GM23338 (cell line): Measurements from ENCODE around the gene CYTH3. TPM values are rescaled to one million over a fixed set of nuclear protein-coding genes. Genes with fewer than 3 reads are reported as not detected.

ENCODE experiments used
- ATAC-seq: fragments of 200-7000 bp; cut with Tn5 transposase; 3 replicates; pipeline ENCODE4 v1.9.1; 2020
- DNase-seq: peaks from one replicate; pipeline ENCODE4 v3.0.0-alpha.2; 2015; ENCODE audit warnings: low spot score
- H2AFZ ChIP-seq: fragments of 200-600 bp; sonication (generic); 2 replicates; pipeline ENCODE4 v1.8.0; 2016; ENCODE audit warnings: antibody characterized with exemption, mild to moderate bottlenecking, moderate library complexity
- H3F3A ChIP-seq: fragments of 200-600 bp; sonication (generic); replicated peaks from 2 replicates; pipeline ENCODE4 v1.8.0; 2017; ENCODE audit warnings: antibody characterized with exemption, mixed run types, low read depth
- H3K27ac ChIP-seq: fragments of 200-600 bp; sonication (generic); 2 replicates; pipeline ENCODE4 v1.6.1; 2016; ENCODE audit warnings: low read depth
- H3K27me3 ChIP-seq: fragments of 200-600 bp; sonication (generic); 2 replicates; pipeline ENCODE4 v1.8.0; 2016; ENCODE audit warnings: mild to moderate bottlenecking, mixed run types, moderate library complexity; ENCODE audit not compliant: insufficient read depth
- H3K36me3 ChIP-seq: fragments of 200-600 bp; sonication (generic); 2 replicates; pipeline ENCODE4 v1.8.0; 2016; ENCODE audit warnings: mild to moderate bottlenecking; ENCODE audit not compliant: insufficient read depth
- H3K4me1 ChIP-seq: fragments of 200-600 bp; sonication (generic); 2 replicates; pipeline ENCODE4 v1.8.0; 2016; ENCODE audit warnings: mild to moderate bottlenecking, moderate library complexity; ENCODE audit not compliant: insufficient read depth
- H3K4me2 ChIP-seq: fragments of 200-600 bp; sonication (generic); 2 replicates; pipeline ENCODE4 v1.7.1; 2017; ENCODE audit warnings: mixed run types
- H3K4me3 ChIP-seq: fragments of 200-600 bp; sonication (generic); 2 replicates; pipeline ENCODE4 v1.6.1; 2016; ENCODE audit warnings: mixed run types
- H3K79me2 ChIP-seq: fragments of 200-600 bp; sonication (generic); replicated peaks from 2 replicates; pipeline ENCODE4 v1.8.0; 2017; ENCODE audit warnings: mild to moderate bottlenecking; ENCODE audit not compliant: insufficient read depth
- H3K9me2 ChIP-seq: fragments of 200-600 bp; sonication (generic); 2 replicates; pipeline ENCODE4 v1.8.0; 2017; ENCODE audit not compliant: insufficient read depth
- H4K20me1 ChIP-seq: fragments of 200-600 bp; sonication (generic); replicated peaks from 2 replicates; pipeline ENCODE4 v1.8.0; 2017; ENCODE audit warnings: mild to moderate bottlenecking; ENCODE audit not compliant: insufficient read depth
- H3K27ac Mint-ChIP-seq: 2 replicates; pipeline ENCODE4 v1.8.0; 2020; ENCODE audit warnings: inconsistent platforms, mild to moderate bottlenecking, moderate library complexity, mixed read lengths
- H3K27me3 Mint-ChIP-seq: 3 replicates; pipeline ENCODE4 v1.8.0; 2022; ENCODE audit warnings: low read depth, mild to moderate bottlenecking, moderate library complexity, mixed read lengths, inconsistent platforms; ENCODE audit not compliant: insufficient read depth, poor library complexity
- H3K36me3 Mint-ChIP-seq: 3 replicates; pipeline ENCODE4 v1.8.0; 2021; ENCODE audit warnings: low read depth, mild to moderate bottlenecking, inconsistent platforms, moderate library complexity, mixed read lengths
- H3K4me1 Mint-ChIP-seq: 3 replicates; pipeline ENCODE4 v1.8.0; 2020; ENCODE audit warnings: mild to moderate bottlenecking, inconsistent platforms, mixed read lengths
- H3K4me3 Mint-ChIP-seq: 3 replicates; pipeline ENCODE4 v1.8.0; 2021; ENCODE audit warnings: moderate library complexity, mild to moderate bottlenecking, inconsistent platforms, mixed read lengths
- H3K9me3 Mint-ChIP-seq: 3 replicates; pipeline ENCODE4 v1.8.0; 2020; ENCODE audit warnings: moderate library complexity, mild to moderate bottlenecking, inconsistent platforms, mixed read lengths
- EZH2 ChIP-seq: fragments of 200-600 bp; sonication (generic); IDR thresholded peaks from one replicate; pipeline ENCODE4 v1.8.0; 2017; ENCODE audit warnings: antibody characterized with exemption, mild to moderate bottlenecking, low read depth; ENCODE audit not compliant: unreplicated experiment
- EZH2phosphoT487 ChIP-seq: fragments of 200-600 bp; sonication (generic); IDR thresholded peaks from one replicate; pipeline ENCODE4 v1.8.1; 2018; ENCODE audit warnings: antibody characterized with exemption; ENCODE audit not compliant: unreplicated experiment
- JUNB ChIP-seq: IDR thresholded peaks from one replicate; pipeline ENCODE4 v1.6.1; 2016; ENCODE audit warnings: antibody characterized with exemption; ENCODE audit not compliant: unreplicated experiment
- NANOG ChIP-seq: IDR thresholded peaks from 2 replicates; pipeline ENCODE4 v1.6.1; 2016; ENCODE audit warnings: antibody characterized with exemption, borderline replicate concordance
- POLR2AphosphoS5 ChIP-seq: IDR thresholded peaks from 2 replicates; pipeline ENCODE4 v1.6.1; 2016; ENCODE audit warnings: antibody characterized with exemption, low read depth
- ZNF114 ChIP-seq: fragments of 250-450 bp; sonication (Bioruptor Pico); IDR thresholded peaks from 2 replicates; pipeline ENCODE4 v1.5.0; 2020; ENCODE audit warnings: mild to moderate bottlenecking, moderate library complexity
- ZNF331 ChIP-seq: fragments of 250-450 bp; sonication (Bioruptor Pico); IDR thresholded peaks from 2 replicates; pipeline ENCODE4 v1.5.0; 2020; ENCODE audit warnings: low read depth, mild to moderate bottlenecking, moderate library complexity
- polyA plus RNA-seq: library from polyadenylated mRNA; unstranded; fragments of >200 nt; fragmentation: Nextera tagmentation; extraction: Ambion mirVana; gene quantifications from 2 replicates; pipeline ENCODE4 v1.2.1, GENCODE V29; 2016
- total RNA-seq: library from RNA; depleted of rRNA; stranded (reverse); fragments of >200 nt; shearing (Covaris generic); gene quantifications from 2 replicates; pipeline ENCODE4 v1.2.3, GENCODE V29; 2014
- TF ChIP-seq, protein P1 (sequence below): IDR thresholded peaks from 2 replicates; pipeline ENCODE4 v1.6.1; 2016; ENCODE audit warnings: antibody characterized with exemption
- TF ChIP-seq, protein P2 (sequence below), 2 experiments: fragments of 200-600 bp in 1 of 2; sonication (generic) in 1 of 2; conservative IDR thresholded peaks; 2 replicates each; pipeline versions ENCODE4 v1.5.1 to v1.6.1; 2016 to 2017; ENCODE audit warnings: antibody characterized with exemption in 2 of 2, low read depth in 2 of 2, mild to moderate bottlenecking in 2 of 2, moderate library complexity in 1 of 2
- TF ChIP-seq, protein P3 (sequence below): IDR thresholded peaks from one replicate; pipeline ENCODE4 v1.6.1; 2018; ENCODE audit warnings: antibody characterized with exemption; ENCODE audit not compliant: unreplicated experiment

The CYTH3 gene
- total and polyA plus RNA-seq, 2 experiments from 2014 or later, result 4.6 to 15.3 TPM

DNA sequence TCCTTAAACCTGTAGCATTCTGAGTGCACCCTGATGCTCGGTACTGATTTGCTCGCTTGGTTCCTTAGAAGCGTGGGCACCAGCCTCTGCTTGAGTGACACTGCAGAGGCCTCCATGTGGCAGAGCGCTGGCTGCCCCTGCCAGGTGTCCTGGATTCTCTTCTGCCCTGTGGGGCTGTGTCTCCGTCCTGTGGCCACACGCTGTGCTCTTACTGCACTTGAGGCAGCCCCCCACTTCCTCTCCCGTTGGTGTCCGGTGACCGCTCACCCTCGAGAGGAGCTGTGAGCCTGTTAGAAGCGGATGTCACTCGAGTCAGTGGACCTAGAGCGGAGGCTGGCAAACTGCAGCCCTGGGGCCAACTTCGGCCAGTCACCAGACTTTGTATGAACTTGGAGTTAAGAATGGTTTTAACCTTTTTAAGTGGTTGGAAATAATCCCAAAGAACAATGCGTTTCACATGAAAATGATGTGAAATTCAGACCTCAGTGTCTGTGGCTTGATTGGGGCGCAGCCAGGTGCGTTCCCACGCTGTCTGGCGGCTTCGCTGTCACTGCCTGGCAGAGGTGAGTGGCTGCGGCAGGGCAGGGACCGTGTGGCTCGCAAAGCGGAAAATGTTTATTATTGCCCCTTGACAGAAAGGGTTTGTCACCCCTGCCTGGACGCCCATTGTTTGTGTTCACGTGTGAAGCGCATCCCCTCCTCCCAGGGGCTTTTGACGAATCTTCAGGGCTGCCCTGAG is 114.6 kb downstream of the CYTH3 start (continued):
- TF ChIP-seq, protein P1, sequence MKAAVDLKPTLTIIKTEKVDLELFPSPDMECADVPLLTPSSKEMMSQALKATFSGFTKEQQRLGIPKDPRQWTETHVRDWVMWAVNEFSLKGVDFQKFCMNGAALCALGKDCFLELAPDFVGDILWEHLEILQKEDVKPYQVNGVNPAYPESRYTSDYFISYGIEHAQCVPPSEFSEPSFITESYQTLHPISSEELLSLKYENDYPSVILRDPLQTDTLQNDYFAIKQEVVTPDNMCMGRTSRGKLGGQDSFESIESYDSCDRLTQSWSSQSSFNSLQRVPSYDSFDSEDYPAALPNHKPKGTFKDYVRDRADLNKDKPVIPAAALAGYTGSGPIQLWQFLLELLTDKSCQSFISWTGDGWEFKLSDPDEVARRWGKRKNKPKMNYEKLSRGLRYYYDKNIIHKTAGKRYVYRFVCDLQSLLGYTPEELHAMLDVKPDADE, result no peak
- no peak for TF ChIP-seq EZH2phosphoT487
- TF ChIP-seq, protein P2, sequence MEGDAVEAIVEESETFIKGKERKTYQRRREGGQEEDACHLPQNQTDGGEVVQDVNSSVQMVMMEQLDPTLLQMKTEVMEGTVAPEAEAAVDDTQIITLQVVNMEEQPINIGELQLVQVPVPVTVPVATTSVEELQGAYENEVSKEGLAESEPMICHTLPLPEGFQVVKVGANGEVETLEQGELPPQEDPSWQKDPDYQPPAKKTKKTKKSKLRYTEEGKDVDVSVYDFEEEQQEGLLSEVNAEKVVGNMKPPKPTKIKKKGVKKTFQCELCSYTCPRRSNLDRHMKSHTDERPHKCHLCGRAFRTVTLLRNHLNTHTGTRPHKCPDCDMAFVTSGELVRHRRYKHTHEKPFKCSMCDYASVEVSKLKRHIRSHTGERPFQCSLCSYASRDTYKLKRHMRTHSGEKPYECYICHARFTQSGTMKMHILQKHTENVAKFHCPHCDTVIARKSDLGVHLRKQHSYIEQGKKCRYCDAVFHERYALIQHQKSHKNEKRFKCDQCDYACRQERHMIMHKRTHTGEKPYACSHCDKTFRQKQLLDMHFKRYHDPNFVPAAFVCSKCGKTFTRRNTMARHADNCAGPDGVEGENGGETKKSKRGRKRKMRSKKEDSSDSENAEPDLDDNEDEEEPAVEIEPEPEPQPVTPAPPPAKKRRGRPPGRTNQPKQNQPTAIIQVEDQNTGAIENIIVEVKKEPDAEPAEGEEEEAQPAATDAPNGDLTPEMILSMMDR (conservative IDR thresholded peaks at IDR 0.05; ENCODE audit: low read depth in 2 of 2), result no peak
- TF ChIP-seq NANOG, result no peak
- TF ChIP-seq ZNF114 (CRISPR knock-in tag), result no peak
- no peak for TF ChIP-seq ZNF331 (CRISPR knock-in tag)
- TF ChIP-seq, protein P3, sequence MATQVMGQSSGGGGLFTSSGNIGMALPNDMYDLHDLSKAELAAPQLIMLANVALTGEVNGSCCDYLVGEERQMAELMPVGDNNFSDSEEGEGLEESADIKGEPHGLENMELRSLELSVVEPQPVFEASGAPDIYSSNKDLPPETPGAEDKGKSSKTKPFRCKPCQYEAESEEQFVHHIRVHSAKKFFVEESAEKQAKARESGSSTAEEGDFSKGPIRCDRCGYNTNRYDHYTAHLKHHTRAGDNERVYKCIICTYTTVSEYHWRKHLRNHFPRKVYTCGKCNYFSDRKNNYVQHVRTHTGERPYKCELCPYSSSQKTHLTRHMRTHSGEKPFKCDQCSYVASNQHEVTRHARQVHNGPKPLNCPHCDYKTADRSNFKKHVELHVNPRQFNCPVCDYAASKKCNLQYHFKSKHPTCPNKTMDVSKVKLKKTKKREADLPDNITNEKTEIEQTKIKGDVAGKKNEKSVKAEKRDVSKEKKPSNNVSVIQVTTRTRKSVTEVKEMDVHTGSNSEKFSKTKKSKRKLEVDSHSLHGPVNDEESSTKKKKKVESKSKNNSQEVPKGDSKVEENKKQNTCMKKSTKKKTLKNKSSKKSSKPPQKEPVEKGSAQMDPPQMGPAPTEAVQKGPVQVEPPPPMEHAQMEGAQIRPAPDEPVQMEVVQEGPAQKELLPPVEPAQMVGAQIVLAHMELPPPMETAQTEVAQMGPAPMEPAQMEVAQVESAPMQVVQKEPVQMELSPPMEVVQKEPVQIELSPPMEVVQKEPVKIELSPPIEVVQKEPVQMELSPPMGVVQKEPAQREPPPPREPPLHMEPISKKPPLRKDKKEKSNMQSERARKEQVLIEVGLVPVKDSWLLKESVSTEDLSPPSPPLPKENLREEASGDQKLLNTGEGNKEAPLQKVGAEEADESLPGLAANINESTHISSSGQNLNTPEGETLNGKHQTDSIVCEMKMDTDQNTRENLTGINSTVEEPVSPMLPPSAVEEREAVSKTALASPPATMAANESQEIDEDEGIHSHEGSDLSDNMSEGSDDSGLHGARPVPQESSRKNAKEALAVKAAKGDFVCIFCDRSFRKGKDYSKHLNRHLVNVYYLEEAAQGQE, result no peak
- no peak for TF ChIP-seq POLR2AphosphoS5

DNA sequence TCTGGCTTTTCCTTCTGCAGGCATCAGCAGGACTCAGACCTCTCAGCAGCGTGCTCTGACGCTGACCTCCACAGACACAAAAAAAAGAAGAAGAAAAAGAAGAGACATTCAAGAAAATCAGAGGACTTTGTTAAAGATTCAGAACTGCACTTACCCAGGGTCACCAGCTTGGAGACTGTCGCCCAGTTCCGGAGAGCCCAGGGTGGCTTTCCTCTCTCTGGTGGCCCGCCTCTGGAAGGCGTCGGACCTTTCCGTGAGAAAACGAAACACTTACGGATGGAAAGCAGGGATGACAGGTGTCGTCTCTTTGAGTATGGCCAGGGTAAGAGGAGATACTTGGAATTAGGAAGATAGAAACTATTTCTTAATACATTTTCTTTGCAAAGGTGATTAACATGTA is 115.7 kb downstream of the CYTH3 start:
- Histone ChIP-seq H3K4me1 (no peaks in the 10 kb centered on the region), H3K27ac (no peak overlapping the region), H3K9me2 (no peaks in the 10 kb centered on the region), H3K4me2 (no peak overlapping the region), H3K27me3 (no peaks in the 10 kb centered on the region), H3K36me3 (peaks cover 19% of the 10 kb centered on the region; the same call in 1 of the 2 replicates), H2AFZ (no peak overlapping the region), H3K79me2 (peaks cover 6% of the 10 kb centered on the region; the same call in 1 of the 2 replicates), H3K4me3 (no peak overlapping the region), H4K20me1 (peaks cover 5% of the 10 kb centered on the region), H3F3A (no peaks in the 10 kb centered on the region)
- peaks cover 63% of the 10 kb centered on the region for H3K36me3 Mint-ChIP-seq
- H3K4me1 Mint-ChIP-seq, result peaks cover 10% of the 10 kb centered on the region
- no peaks in the 10 kb centered on the region for H3K9me3 Mint-ChIP-seq
- DNase-seq (no peak), ATAC-seq (no peak)
- peaks cover 4% of the 10 kb centered on the region for H3K27me3 Mint-ChIP-seq
- H3K4me3 Mint-ChIP-seq, result no peak overlapping the region
- TF ChIP-seq, protein P2 (conservative IDR thresholded peaks at IDR 0.05; ENCODE audit: low read depth in 2 of 2), result no peak
- TF ChIP-seq, protein P1, result no peak
- TF ChIP-seq EZH2 (no peak), JUNB (no peak), NANOG (no peak)
- no peak overlapping the region for H3K27ac Mint-ChIP-seq
